ENCODE data around the gene TDO2. TPM values are rescaled to one million over a fixed set of nuclear protein-coding genes. Genes with fewer than 3 reads are reported as not detected.
"Not testable (repeated sequence)": the region's sequence is repeated elsewhere in the genome, so short reads cannot be mapped to it uniquely, and the experiment has no call there.

The TDO2 gene
- total RNA-seq, 1 donor from 2014 or later: not detected

- DNase-seq (ENCODE audit: extremely low read depth, low read depth, low spot score): no peak
Observed at GRCh38 chr4:155906554-155907247, 3.2 kb downstream of the TDO2 start.

- DNase-seq (ENCODE audit: extremely low read depth, low read depth, low spot score): no peak
Observed at GRCh38 chr4:155907556-155907955, 4.1 kb downstream of the TDO2 start.

- DNase-seq (ENCODE audit: extremely low read depth, low read depth, low spot score): no peak
Observed at GRCh38 chr4:155908187-155909139, 5.0 kb downstream of the TDO2 start.

- DNase-seq (ENCODE audit: extremely low read depth, low read depth, low spot score): no peak
Observed at GRCh38 chr4:155909615-155910226, 6.2 kb downstream of the TDO2 start.

- DNase-seq (ENCODE audit: extremely low read depth, low read depth, low spot score): no peak
Observed at GRCh38 chr4:155911905-155912304, 8.4 kb downstream of the TDO2 start.

- no peak for DNase-seq (ENCODE audit: extremely low read depth, low read depth, low spot score)
Observed at GRCh38 chr4:155914782-155915181, 11.3 kb downstream of the TDO2 start.

- DNase-seq (ENCODE audit: extremely low read depth, low read depth, low spot score): no peak
Observed at GRCh38 chr4:155921597-155921996, 18.1 kb downstream of the TDO2 start.

- DNase-seq (ENCODE audit: extremely low read depth, low read depth, low spot score): no peak
Observed at GRCh38 chr4:155924637-155925036, 21.1 kb downstream of the TDO2 start.

GRCh38 chr4:155929833-155930232 is 26.3 kb downstream of the TDO2 start:
- DNase-seq (ENCODE audit: extremely low read depth, low read depth, low spot score): no peak

GRCh38 chr4:155930330-155930729 is 26.8 kb downstream of the TDO2 start:
- no peak for DNase-seq (ENCODE audit: extremely low read depth, low read depth, low spot score)

- DNase-seq (ENCODE audit: extremely low read depth, low read depth, low spot score): no peak
Observed at GRCh38 chr4:155931634-155932033, 28.1 kb downstream of the TDO2 start.

GRCh38 chr4:155934634-155935033 is 31.1 kb downstream of the TDO2 start:
- DNase-seq (ENCODE audit: extremely low read depth, low read depth, low spot score): not testable (repeated sequence)

- no peak for DNase-seq (ENCODE audit: extremely low read depth, low read depth, low spot score)
Observed at GRCh38 chr4:155935389-155935986, 32.0 kb downstream of the TDO2 start.

GRCh38 chr4:155941085-155941790 is 37.7 kb downstream of the TDO2 start:
- DNase-seq (ENCODE audit: extremely low read depth, low read depth, low spot score): no peak

GRCh38 chr4:155941820-155942219 is 38.3 kb downstream of the TDO2 start:
- DNase-seq (ENCODE audit: extremely low read depth, low read depth, low spot score): no peak

- no peak for DNase-seq (ENCODE audit: extremely low read depth, low read depth, low spot score)
Observed at GRCh38 chr4:155943605-155944291, 40.3 kb downstream of the TDO2 start.

- no peak for DNase-seq (ENCODE audit: extremely low read depth, low read depth, low spot score)
Observed at GRCh38 chr4:155944516-155944915, 41.0 kb downstream of the TDO2 start.

GRCh38 chr4:155946486-155946885 is 43.0 kb downstream of the TDO2 start:
- no peak for DNase-seq (ENCODE audit: extremely low read depth, low read depth, low spot score)

- DNase-seq (ENCODE audit: extremely low read depth, low read depth, low spot score): no peak
Observed at GRCh38 chr4:155948541-155948940, 45.0 kb downstream of the TDO2 start.

- no peak for DNase-seq (ENCODE audit: extremely low read depth, low read depth, low spot score)
Observed at GRCh38 chr4:155950461-155950860, 47.0 kb downstream of the TDO2 start.
